ENCODE results near the gene PRF1.

Gene PRF1

DNA sequence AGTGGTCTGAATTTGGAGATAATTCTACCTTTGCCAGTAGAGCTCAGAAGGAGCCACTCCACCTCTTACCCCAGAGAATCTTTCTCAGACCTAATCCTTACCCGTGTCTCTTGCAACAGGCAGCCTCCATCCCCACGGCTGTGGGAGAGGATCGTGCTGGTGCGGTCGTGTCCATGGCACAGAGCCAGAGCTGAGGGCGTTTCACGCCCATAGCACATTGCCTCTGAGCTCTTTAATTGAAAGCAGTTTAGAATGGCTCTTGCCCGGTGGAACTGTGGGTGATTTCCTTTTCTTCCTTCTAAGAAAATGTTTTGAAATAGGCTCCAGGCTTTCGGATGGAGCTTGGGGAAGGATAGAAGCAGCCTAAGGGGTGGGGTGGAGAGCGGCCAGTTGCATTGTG lies 41.5 kb downstream of the PRF1 start:
- no peak for DNase-seq (ENCODE audit: low read depth in 2 of 3, low spot score in 1 of 3)

DNA sequence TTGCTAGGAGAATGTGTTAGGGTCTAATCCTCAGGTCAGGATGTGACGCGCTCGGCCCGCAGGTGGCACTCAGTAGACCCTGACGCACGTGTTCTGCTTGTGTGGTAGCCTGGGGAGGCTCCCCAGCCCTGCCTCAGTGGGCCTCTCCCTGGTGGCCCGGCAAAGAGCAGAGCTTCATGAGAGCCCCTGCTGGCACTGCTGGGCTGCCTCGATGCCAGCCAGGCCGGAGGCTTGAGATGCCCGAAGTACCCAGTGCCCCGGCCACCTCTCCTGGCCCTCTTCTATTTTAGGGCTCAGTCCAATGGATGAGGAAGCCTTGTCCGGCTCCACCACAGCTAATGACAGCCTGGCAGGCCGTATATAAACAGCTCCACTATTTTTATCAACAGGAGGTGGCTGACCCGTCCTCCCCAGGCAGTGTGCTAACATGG lies 42.0 kb downstream of the PRF1 start:
- no peak for DNase-seq (ENCODE audit: low read depth in 2 of 3, low spot score in 1 of 3)

DNA sequence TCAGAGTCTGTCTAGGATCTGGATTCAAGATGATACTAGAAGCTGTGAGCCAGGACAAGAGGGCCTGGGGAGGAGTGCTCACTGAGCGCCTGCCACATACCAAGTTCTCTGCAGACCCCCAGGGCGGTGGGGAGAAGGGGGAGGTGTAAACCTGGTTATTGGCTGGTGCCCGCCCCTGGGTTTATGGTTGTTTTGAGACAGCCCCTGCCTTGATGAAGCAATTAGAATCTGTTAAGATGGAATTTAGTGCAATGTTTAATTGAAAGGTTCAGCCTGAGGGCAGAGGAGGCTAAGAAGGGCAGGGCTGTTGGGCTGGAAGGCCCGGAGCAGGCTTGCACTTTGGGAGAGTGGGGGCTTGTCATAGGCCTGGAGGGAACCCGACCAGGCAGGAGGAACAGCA lies 42.7 kb downstream of the PRF1 start:
- no peak for DNase-seq (ENCODE audit: low read depth in 2 of 3, low spot score in 1 of 3)

- DNase-seq (ENCODE audit: low read depth in 2 of 3, low spot score in 1 of 3) = peak; percentile 59 to 78 (median 62)
Observed at GRCh38 chr10:70558871-70559810, 43.4 kb downstream of the PRF1 start.

GRCh38 chr10:70558295-70558694 lies 44.2 kb downstream of the PRF1 start:
- DNase-seq (ENCODE audit: low read depth in 2 of 3, low spot score in 1 of 3) = no peak

DNA sequence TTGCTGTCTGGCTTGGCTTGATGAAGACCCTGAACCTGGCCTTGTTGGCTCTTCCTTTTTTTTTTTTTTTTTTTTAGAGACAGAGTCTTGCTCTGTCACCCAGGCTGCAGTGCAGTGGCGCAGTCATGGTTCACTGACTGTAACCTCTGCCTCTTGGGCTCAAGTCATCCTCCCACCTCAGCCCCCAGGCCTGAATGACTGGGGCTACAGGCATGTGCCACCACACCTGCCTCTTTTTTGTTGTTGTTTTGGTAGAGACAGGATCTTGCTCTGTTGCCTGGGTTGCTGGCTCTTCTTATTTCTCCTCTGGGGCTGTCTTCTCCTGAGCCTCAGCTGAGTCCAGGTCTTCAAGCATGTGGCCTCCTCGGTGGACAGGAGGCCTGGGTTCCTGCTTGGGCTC lies 44.7 kb downstream of the PRF1 start:
- DNase-seq (ENCODE audit: low read depth in 2 of 3, low spot score in 1 of 3) = no peak

DNA sequence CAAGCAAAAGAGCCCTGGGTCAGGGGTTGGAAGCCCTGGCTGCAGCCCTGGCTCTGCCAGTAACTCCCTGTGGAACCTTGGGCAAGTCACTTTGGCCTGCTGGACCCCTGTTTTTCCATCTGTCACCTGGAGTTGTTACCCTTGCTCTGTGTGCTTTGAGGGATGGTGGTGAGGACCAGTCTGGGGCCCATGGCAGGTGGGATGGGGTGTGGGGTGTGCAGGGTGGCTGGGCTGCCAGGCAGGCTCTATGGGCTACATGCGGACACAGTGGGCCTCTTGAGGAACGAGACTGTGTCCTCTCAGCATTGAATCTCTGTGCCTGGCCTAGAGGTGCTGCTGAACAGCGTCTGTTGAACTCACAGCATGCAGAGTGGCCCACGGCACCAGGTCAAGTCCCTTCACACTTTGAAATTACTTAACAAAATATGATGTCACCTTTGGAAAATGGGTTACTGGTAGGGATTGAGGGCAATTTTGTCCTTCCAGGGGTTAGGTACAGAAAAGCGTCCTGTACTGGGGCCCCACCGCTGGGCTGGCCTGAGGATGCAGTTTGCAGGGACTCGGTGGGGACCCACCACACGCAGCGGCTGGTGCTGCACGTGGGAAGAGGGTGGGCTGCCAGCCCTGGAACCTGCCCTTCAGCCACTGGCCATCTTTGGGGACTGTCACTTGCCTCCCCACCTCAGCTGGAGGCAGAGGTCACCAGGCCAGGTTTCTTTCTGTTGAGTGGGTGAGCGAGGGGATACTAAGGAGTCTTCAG lies 45.3 kb downstream of the PRF1 start:
- no peak for DNase-seq (ENCODE audit: low read depth in 2 of 3, low spot score in 1 of 3)

- DNase-seq (ENCODE audit: low read depth in 2 of 3, low spot score in 1 of 3) = no peak
Observed at GRCh38 chr10:70555371-70555770, 47.2 kb downstream of the PRF1 start.

GRCh38 chr10:70552586-70552985 lies 50.0 kb downstream of the PRF1 start:
- DNase-seq (ENCODE audit: low read depth in 2 of 3, low spot score in 1 of 3) = no peak

DNA sequence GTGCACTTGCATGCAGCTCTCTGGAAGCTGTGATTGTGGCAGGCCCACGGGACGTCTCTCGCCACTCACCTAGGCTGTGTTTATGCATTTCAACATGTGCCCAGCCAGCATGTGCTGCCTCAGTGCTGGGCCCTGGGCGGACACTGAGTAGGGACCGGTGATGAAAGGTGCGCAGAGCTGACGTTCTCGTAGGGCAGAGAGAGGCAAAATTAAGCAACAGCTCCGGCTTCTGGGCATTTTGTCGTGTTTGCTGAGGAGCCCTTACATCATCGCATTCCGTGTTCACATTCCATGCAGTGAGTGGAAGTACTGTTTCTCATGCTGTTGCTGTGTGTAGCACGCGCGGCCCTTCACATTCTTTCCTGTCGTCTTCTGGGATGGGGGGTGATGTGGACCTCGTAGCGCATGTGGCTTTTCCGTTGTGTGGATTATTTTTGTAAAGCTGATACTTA lies 50.5 kb downstream of the PRF1 start:
- DNase-seq (ENCODE audit: low read depth in 2 of 3, low spot score in 1 of 3) = no peak

DNA sequence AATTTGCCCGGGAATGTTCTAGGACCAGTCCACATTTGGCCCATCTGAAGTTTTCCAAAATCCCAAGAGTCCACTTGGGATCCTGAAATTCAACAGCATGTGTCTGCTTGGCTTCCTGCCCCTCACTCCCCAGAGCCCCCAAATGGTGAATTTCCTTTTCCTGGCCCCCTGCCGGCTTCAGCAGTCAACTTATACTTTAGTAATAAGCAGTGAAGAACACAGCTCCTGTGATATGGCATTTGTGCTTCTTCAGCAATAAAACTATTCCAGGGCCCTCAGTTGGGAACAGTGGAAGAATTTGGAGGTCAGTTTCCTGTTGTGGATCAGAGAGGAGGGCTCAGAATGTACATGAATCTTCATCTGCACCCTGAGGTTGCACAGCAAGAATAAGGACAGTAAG lies 51.1 kb downstream of the PRF1 start:
- no peak for DNase-seq (ENCODE audit: low read depth in 2 of 3, low spot score in 1 of 3)

GRCh38 chr10:70550459-70550858 lies 52.1 kb downstream of the PRF1 start:
- no peak for DNase-seq (ENCODE audit: low read depth in 2 of 3, low spot score in 1 of 3)

GRCh38 chr10:70549962-70550458 lies 52.5 kb downstream of the PRF1 start:
- peak; percentile 56 to 75 (median 60) for DNase-seq (ENCODE audit: low read depth in 2 of 3, low spot score in 1 of 3)

DNA sequence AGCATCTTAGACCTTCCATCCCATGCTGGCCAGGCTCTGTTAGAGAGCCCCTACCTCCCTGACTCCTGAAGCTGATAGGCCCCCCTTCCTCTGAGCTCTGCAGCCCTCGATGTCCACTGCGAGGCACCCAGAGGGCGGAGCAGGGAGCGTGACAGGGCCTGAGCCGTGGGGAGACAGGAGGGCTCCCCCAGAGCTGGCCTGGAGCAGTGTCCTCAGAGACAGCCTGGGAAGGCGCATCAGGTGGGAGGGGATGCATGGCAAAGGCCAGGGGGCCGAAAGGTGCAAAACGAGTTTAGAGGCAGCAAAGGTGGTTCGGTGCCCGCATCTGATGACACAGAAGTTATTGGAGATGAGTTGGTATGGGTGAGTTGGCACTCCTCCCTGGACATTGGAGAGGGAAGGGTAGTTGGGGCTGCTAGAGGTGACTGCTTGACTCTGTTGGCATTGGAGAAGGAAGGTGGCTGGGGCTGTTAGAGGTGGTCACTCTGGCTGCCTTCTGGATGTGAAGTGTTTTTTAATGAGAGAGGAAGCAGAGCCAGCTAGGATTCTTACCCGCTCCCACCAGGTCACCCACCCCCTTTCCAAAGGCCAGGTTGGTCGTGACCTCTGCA lies 53.1 kb downstream of the PRF1 start:
- no peak for DNase-seq (ENCODE audit: low read depth in 2 of 3, low spot score in 1 of 3)

All from stimulated activated CD4-positive, alpha-beta T cell treated with anti-CD3 and anti-CD28 coated beads, Interleukin-12 subunit alpha, Interleukin-12 subunit beta, amount 100 ng/mL, for 48 hours (primary cell).